GM12801 (cell line): ENCODE data around the gene KRTAP5-3.

Source experiments
- CTCF ChIP-seq: IDR thresholded peaks from one replicate; pipeline ENCODE4 v1.5.1; 2011; ENCODE audit warnings: control low read depth; ENCODE audit not compliant: insufficient read length; ENCODE audit errors: extremely low read depth

Gene KRTAP5-3

DNA sequence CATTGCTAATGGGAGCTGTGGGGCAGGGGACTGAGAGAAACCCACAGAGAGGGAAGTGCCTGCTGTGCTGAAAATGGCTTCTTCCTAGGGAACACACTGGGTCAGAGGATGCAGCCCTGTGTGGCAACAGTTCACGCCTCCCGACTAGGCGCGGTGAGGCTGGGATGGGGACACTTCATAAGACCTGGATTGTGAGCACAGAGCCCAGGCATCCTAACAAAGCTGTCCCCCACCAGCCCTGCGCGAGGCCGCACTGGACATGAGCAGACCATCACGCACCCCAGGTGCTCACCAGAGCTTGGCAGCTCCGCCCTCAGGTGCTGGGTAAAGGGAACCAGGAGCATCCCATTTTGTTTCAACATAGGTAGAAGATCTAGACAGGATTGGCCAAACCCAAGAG, 15.5 kb upstream of the KRTAP5-3 start:
- TF ChIP-seq CTCF = no peak

GRCh38 chr11:1622086-1622485, 13.8 kb upstream of the KRTAP5-3 start, which contains the start of gene KRTAP5-4:
Gene KRTAP5-4 (minus strand): TSS chr11:1622138. CDS start chr11:1622093, 45 bp downstream.
- TF ChIP-seq CTCF = no peak

GRCh38 chr11:1619449-1619848, 11.2 kb upstream of the KRTAP5-3 start:
- TF ChIP-seq CTCF = no peak

GRCh38 chr11:1618231-1618630, 10.0 kb upstream of the KRTAP5-3 start:
- no peak for TF ChIP-seq CTCF

- no peak for TF ChIP-seq CTCF
Measured at GRCh38 chr11:1604711-1605110, 3.6 kb downstream of the KRTAP5-3 start.

- no peak for TF ChIP-seq CTCF
Measured at GRCh38 chr11:1604181-1604580, 4.1 kb downstream of the KRTAP5-3 start.

DNA sequence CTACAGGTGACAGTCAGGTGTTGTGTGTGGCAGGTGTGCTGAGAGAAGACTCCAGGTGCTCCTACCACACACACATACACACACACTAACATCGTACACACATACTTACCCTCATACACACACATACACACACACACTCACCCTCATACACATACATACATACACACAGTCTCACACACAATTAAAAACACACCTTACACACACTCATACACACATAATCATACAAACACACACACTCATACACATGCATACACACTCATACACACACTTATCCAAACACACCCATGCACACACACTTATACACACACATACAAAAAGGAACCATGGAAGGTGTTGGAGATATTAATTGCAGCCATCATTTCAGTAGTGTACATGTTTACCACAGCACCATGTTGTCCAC, 4.6 kb downstream of the KRTAP5-3 start:
- no peak for TF ChIP-seq CTCF

GRCh38 chr11:1600626-1601025, 7.6 kb downstream of the KRTAP5-3 start:
- no peak for TF ChIP-seq CTCF
